Suprapubic skin (tissue), 4 donors: ENCODE measurements around the gene THOC2.
"Not testable (repeated sequence)": the region's sequence is repeated elsewhere in the genome, so short reads cannot be mapped to it uniquely, and the experiment has no call there.

Experiments used
- EP300 ChIP-seq: sonication (generic); formaldehyde crosslinking; IDR thresholded peaks from one replicate; pipeline ENCODE4 v1.6.1; 2017; ENCODE audit warnings: antibody characterized with exemption
- POLR2A ChIP-seq, 2 donors: fragments of 450-650 bp; IDR thresholded peaks; one replicate each; pipeline ENCODE4 v1.6.1; 2017; ENCODE audit warnings: antibody characterized with exemption in 2 of 2, mild to moderate bottlenecking in 2 of 2, moderate library complexity in 2 of 2
- POLR2AphosphoS5 ChIP-seq, 3 donors: sonication (generic); formaldehyde crosslinking; IDR thresholded peaks; one replicate each; pipeline ENCODE4 v1.6.1; 2017; ENCODE audit warnings: antibody characterized with exemption in 3 of 3
- TF ChIP-seq, protein P1 (sequence below), 2 donors: fragments of 200-600 bp in 1 of 2; fragments of 450-650 bp in 1 of 2; sonication (generic) in 1 of 2; IDR thresholded peaks; one replicate each; pipeline ENCODE4 v1.5.1; 2016 to 2019; ENCODE audit warnings: antibody characterized with exemption in 2 of 2, mild to moderate bottlenecking in 1 of 2, moderate library complexity in 1 of 2

- TF ChIP-seq POLR2AphosphoS5 (IDR thresholded peaks at IDR 0.05); POLR2A (IDR thresholded peaks at IDR 0.05); EP300: not testable (repeated sequence)
- TF ChIP-seq, protein P1, sequence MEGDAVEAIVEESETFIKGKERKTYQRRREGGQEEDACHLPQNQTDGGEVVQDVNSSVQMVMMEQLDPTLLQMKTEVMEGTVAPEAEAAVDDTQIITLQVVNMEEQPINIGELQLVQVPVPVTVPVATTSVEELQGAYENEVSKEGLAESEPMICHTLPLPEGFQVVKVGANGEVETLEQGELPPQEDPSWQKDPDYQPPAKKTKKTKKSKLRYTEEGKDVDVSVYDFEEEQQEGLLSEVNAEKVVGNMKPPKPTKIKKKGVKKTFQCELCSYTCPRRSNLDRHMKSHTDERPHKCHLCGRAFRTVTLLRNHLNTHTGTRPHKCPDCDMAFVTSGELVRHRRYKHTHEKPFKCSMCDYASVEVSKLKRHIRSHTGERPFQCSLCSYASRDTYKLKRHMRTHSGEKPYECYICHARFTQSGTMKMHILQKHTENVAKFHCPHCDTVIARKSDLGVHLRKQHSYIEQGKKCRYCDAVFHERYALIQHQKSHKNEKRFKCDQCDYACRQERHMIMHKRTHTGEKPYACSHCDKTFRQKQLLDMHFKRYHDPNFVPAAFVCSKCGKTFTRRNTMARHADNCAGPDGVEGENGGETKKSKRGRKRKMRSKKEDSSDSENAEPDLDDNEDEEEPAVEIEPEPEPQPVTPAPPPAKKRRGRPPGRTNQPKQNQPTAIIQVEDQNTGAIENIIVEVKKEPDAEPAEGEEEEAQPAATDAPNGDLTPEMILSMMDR (IDR thresholded peaks at IDR 0.05) = not testable (repeated sequence)
Observed at GRCh38 chrX:123664467-123665167, 68.2 kb downstream of the THOC2 start.
